K562 (cell line): ENCODE results near the gene FYB1.
A peak's percentile ranks its signal among the peaks of the same experiment; 100 is the strongest.

Source experiments
- CBX5 ChIP-seq: IDR thresholded peaks from 2 replicates; pipeline ENCODE4 v1.6.1; 2014; ENCODE audit warnings: low read depth, borderline replicate concordance
- ELF4 ChIP-seq: fragments of 450-650 bp; formaldehyde crosslinking; IDR thresholded peaks from 2 replicates; pipeline ENCODE4 v1.4.0; 2022; ENCODE audit warnings: missing genetic modification characterization
- EZH2 ChIP-seq: IDR thresholded peaks from 2 replicates; pipeline ENCODE4 v1.6.1; 2012; ENCODE audit warnings: low read depth, mild to moderate bottlenecking, inconsistent platforms, low read length, borderline replicate concordance
- HNRNPK ChIP-seq: fragments of 200-400 bp; formaldehyde crosslinking; IDR thresholded peaks from one replicate; pipeline ENCODE4 v1.6.1; 2018; ENCODE audit warnings: mild to moderate bottlenecking, low read depth, low read length; ENCODE audit not compliant: poor library complexity, severe bottlenecking
- STAG1 ChIP-seq: sonication (generic); formaldehyde crosslinking; IDR thresholded peaks from 2 replicates; pipeline ENCODE4 v1.5.0; 2020; ENCODE audit warnings: missing genetic modification reagents, borderline replicate concordance
- TF ChIP-seq, protein P1 (sequence below): fragments of 250-450 bp; sonication (Bioruptor Pico); IDR thresholded peaks from 2 replicates; pipeline ENCODE4 v1.8.0; 2022; ENCODE audit warnings: moderate library complexity, mild to moderate bottlenecking, inconsistent platforms
- TF ChIP-seq, protein P2 (sequence below), 3 experiments: IDR thresholded peaks in 2 of 3; conservative IDR thresholded peaks in 1 of 3; 2 replicates each; pipeline ENCODE4 v1.5.1; 2011 to 2012; ENCODE audit warnings: low read length in 3 of 3, mild to moderate bottlenecking in 3 of 3, control low read depth in 2 of 3, improper control_type of control experiment in 1 of 3, inconsistent platforms in 1 of 3, low read depth in 1 of 3, mixed read lengths in 1 of 3, moderate library complexity in 1 of 3; ENCODE audit not compliant: insufficient read depth in 2 of 3
- TF ChIP-seq, protein P3 (sequence below): sonication (generic); formaldehyde crosslinking; IDR thresholded peaks from 2 replicates; pipeline ENCODE4 v1.8.0; 2022; ENCODE audit warnings: mild to moderate bottlenecking, missing genetic modification reagents, borderline replicate concordance
- TF ChIP-seq, protein P4 (sequence below): fragments of 450-650 bp; IDR thresholded peaks from 2 replicates; pipeline ENCODE4 v1.6.1; 2016

DNA sequence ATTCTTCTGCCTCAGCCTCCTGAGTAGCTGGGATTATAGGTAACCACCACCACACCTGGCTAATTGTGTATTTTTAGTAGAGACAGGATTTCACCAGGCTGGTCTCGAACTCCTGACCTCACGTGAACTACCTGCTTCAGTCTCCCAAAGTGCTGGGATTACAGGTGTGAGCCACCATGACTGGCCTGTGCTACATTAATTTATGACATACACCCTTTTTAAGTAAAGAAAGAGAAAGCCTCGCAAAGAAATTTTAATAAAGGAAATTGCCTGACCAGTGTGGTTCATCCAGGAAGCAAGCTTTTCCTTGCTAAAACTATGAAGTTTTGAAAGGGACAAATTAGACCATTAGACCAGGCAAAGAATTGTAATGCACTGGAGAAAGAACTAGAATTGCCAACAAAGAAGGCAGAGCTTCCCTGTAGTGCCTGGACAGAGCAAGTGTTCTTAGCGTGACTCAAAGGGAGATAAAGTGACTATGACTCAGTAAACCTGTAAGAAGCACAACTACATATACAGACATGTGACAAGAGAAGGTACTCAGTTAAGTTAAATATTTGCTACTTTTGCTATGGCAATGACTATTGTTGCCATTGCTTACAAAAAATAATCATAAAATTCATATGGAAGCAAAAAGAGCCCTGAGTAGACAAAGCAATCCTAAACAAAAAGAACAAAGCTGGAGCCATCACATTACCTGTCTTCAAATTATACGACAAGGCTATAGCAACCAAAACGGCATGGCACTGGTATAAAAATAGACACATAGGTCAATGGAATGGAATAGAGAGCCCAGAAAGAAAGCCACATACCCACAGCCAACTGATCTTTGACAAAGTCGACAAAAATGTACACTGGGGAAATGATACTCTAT is 54.6 kb downstream of the FYB1 start:
- TF ChIP-seq, protein P1, sequence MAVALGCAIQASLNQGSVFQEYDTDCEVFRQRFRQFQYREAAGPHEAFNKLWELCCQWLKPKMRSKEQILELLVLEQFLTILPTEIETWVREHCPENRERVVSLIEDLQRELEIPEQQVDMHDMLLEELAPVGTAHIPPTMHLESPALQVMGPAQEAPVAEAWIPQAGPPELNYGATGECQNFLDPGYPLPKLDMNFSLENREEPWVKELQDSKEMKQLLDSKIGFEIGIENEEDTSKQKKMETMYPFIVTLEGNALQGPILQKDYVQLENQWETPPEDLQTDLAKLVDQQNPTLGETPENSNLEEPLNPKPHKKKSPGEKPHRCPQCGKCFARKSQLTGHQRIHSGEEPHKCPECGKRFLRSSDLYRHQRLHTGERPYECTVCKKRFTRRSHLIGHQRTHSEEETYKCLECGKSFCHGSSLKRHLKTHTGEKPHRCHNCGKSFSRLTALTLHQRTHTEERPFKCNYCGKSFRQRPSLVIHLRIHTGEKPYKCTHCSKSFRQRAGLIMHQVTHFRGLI (CRISPR knock-in tag): no peak
- TF ChIP-seq HNRNPK: no peak
- TF ChIP-seq, protein P2, sequence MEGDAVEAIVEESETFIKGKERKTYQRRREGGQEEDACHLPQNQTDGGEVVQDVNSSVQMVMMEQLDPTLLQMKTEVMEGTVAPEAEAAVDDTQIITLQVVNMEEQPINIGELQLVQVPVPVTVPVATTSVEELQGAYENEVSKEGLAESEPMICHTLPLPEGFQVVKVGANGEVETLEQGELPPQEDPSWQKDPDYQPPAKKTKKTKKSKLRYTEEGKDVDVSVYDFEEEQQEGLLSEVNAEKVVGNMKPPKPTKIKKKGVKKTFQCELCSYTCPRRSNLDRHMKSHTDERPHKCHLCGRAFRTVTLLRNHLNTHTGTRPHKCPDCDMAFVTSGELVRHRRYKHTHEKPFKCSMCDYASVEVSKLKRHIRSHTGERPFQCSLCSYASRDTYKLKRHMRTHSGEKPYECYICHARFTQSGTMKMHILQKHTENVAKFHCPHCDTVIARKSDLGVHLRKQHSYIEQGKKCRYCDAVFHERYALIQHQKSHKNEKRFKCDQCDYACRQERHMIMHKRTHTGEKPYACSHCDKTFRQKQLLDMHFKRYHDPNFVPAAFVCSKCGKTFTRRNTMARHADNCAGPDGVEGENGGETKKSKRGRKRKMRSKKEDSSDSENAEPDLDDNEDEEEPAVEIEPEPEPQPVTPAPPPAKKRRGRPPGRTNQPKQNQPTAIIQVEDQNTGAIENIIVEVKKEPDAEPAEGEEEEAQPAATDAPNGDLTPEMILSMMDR (IDR thresholded peaks at IDR 0.05 in 2 of 3, conservative IDR thresholded peaks at IDR 0.05 in 1 of 3; ENCODE audit: insufficient read depth in 2 of 3, low read depth in 1 of 3, low read length in 3 of 3): 0 out of 6 replicates have a peak, but pooled peaks of 1 of the 3 experiments have one; percentile 2
- TF ChIP-seq, protein P3, sequence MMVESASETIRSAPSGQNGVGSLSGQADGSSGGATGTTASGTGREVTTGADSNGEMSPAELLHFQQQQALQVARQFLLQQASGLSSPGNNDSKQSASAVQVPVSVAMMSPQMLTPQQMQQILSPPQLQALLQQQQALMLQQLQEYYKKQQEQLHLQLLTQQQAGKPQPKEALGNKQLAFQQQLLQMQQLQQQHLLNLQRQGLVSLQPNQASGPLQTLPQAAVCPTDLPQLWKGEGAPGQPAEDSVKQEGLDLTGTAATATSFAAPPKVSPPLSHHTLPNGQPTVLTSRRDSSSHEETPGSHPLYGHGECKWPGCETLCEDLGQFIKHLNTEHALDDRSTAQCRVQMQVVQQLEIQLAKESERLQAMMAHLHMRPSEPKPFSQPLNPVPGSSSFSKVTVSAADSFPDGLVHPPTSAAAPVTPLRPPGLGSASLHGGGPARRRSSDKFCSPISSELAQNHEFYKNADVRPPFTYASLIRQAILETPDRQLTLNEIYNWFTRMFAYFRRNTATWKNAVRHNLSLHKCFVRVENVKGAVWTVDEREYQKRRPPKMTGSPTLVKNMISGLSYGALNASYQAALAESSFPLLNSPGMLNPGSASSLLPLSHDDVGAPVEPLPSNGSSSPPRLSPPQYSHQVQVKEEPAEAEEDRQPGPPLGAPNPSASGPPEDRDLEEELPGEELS (CRISPR knock-in tag): no peak
- no peak for TF ChIP-seq STAG1
- TF ChIP-seq EZH2: no peak
- TF ChIP-seq CBX5: no peak
- TF ChIP-seq, protein P4, sequence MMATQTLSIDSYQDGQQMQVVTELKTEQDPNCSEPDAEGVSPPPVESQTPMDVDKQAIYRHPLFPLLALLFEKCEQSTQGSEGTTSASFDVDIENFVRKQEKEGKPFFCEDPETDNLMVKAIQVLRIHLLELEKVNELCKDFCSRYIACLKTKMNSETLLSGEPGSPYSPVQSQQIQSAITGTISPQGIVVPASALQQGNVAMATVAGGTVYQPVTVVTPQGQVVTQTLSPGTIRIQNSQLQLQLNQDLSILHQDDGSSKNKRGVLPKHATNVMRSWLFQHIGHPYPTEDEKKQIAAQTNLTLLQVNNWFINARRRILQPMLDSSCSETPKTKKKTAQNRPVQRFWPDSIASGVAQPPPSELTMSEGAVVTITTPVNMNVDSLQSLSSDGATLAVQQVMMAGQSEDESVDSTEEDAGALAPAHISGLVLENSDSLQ: no peak
- no peak for TF ChIP-seq ELF4 (CRISPR knock-in tag)
